ENCODE results near the gene SMG9.

DNA sequence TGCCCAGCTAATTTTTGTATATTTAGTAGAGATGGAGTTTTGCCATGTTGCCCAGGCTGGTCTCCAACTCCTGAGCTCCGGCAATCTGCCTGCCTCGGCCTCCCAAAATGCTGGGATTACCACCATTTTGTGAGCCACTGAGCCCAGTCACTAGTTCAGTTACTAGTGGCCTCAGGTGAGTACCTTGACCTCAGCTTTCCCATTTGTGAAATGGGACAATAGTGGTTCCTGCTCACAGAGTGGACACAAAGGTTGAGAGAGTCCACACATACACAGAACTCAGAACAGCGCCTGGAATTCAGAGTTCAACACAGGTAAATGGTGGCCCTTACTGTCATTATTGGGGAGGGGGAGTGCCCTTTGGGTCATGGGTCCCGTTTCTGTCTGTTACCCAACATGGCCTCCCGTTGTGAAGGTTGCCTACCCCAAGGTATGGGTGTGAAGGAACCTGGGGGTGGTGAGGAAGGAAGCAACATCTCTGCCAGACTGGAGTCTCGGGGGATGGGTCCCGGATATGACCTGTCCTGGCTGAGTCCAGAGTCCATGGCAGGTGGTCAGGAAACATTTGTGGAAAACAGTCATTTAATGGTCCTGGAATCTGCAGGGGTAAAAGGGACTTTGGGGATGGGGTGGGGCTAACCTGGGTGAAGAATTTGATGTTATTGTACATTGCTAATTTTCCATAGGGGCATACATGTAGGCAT, 50.6 kb downstream of the SMG9 start:
- TF ChIP-seq POLR2A (IDR thresholded peaks at IDR 0.05), result no peak
- TF ChIP-seq, protein P1, sequence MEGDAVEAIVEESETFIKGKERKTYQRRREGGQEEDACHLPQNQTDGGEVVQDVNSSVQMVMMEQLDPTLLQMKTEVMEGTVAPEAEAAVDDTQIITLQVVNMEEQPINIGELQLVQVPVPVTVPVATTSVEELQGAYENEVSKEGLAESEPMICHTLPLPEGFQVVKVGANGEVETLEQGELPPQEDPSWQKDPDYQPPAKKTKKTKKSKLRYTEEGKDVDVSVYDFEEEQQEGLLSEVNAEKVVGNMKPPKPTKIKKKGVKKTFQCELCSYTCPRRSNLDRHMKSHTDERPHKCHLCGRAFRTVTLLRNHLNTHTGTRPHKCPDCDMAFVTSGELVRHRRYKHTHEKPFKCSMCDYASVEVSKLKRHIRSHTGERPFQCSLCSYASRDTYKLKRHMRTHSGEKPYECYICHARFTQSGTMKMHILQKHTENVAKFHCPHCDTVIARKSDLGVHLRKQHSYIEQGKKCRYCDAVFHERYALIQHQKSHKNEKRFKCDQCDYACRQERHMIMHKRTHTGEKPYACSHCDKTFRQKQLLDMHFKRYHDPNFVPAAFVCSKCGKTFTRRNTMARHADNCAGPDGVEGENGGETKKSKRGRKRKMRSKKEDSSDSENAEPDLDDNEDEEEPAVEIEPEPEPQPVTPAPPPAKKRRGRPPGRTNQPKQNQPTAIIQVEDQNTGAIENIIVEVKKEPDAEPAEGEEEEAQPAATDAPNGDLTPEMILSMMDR (IDR thresholded peaks at IDR 0.05), result no peak
